ENCODE data around the gene TPR. TPM values are rescaled to one million over a fixed set of nuclear protein-coding genes. Genes with fewer than 3 reads are reported as not detected.

TPR gene
- total RNA-seq, 2 donors from 2014 or later: 68.1 to 87.0 TPM

DNA sequence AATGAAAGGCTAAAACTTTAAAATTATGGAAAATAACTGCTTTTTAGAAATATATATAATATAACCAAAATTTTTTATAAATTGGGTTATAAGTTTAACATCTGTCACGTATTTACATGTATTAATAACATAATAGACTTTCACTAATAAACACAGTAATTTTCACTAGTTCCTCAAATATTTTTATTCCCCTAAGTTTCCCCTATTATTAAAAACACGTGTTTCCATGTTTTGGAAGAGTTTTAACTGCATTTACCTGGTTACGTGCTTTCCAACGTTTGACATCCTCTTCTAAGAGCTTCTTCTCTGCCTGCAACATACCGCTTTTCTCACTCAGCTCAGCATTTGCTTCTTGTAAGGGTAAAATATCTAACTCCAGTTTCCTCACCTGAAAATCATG, 34.3 kb downstream of the TPR start:
- H3K4me3 ChIP-seq: no peak overlapping the region
- peaks cover 17% of the 10 kb centered on the region for H3K36me3 ChIP-seq
- no peak overlapping the region for H3K27ac ChIP-seq
- TF ChIP-seq, protein P1, sequence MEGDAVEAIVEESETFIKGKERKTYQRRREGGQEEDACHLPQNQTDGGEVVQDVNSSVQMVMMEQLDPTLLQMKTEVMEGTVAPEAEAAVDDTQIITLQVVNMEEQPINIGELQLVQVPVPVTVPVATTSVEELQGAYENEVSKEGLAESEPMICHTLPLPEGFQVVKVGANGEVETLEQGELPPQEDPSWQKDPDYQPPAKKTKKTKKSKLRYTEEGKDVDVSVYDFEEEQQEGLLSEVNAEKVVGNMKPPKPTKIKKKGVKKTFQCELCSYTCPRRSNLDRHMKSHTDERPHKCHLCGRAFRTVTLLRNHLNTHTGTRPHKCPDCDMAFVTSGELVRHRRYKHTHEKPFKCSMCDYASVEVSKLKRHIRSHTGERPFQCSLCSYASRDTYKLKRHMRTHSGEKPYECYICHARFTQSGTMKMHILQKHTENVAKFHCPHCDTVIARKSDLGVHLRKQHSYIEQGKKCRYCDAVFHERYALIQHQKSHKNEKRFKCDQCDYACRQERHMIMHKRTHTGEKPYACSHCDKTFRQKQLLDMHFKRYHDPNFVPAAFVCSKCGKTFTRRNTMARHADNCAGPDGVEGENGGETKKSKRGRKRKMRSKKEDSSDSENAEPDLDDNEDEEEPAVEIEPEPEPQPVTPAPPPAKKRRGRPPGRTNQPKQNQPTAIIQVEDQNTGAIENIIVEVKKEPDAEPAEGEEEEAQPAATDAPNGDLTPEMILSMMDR (IDR thresholded peaks at IDR 0.05): no peak
- no peaks in the 10 kb centered on the region for H3K27me3 ChIP-seq
- H3K4me1 ChIP-seq: no peaks in the 10 kb centered on the region
- H3K9ac ChIP-seq (ENCODE audit: low read depth in 2 of 2, low read length in 2 of 2): no peak overlapping the region
- intact Hi-C loops (cut with DNase I): no loop called here
- DNase-seq: no peak
- no peaks in the 10 kb centered on the region for H3K9me3 ChIP-seq

DNA sequence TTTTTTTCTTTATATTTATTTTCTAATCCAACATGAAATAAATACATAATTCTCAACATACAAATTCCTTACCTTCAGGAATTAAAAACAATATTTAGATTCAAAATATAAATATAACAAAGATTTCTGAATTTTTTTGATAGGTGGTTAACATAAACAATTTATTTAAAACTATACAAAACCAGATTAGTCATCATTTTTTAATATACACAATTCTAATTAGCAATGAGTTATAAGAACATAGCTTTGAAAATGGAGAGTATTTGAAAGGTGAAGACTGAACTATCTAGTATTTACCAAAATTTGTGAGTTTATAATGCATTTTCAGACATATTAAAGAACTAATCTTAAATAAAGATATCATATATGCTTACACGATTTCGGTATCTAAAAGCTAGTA, 37.5 kb downstream of the TPR start:
- no peak for DNase-seq
- H3K9ac ChIP-seq (ENCODE audit: low read depth in 2 of 2, low read length in 2 of 2): no peak overlapping the region
- no peaks in the 10 kb centered on the region for H3K27me3 ChIP-seq
- H3K36me3 ChIP-seq: peaks cover 17% of the 10 kb centered on the region
- TF ChIP-seq, protein P1 (IDR thresholded peaks at IDR 0.05): no peak
- H3K9me3 ChIP-seq: no peaks in the 10 kb centered on the region
- intact Hi-C loops (cut with DNase I): no loop called here
- H3K4me3 ChIP-seq: no peak overlapping the region
- H3K27ac ChIP-seq: no peak overlapping the region
- no peaks in the 10 kb centered on the region for H3K4me1 ChIP-seq

DNA sequence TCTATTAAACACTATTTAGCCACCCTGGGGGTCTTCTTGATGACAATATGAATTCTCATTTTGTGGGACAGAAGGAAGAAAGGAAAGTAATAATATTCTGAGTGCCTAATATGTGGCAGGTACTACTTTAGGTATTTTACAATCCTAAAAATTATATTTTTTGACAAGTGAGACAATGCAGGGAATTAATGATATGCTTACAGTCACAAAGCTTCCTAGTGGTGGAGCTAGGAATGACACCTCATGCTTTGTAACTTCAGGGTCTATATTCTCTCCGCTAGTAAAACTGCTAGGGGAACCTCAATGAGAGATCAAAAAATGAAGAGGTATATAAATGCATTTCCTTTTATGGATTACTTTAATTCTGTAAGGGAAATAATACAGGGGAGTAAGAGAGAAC, 44.3 kb downstream of the TPR start:
- no peak overlapping the region for H3K9ac ChIP-seq (ENCODE audit: low read depth in 2 of 2, low read length in 2 of 2)
- intact Hi-C loops (cut with DNase I): no loop called here

DNA sequence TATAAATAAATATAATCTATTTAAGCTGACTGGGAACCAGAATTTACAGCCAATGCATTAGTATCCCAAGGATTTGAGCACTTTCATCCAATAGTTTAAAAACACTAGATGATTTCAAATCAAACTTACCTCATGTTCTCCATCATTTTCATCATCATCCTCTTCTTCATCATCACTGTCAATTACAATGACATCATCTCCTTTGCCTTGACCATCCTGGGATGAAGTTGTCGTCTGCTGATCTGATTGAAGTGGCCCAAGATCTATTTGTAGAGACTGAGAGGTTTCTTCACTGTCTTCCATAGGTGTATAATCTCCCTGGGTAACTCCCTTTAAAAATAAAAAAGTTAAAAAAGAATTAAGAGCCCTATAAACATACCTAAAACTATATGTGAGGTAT, 47.7 kb downstream of the TPR start:
- TF ChIP-seq, protein P1 (IDR thresholded peaks at IDR 0.05): no peak
- H3K27ac ChIP-seq: no peak overlapping the region
- no peak overlapping the region for H3K4me3 ChIP-seq
- H3K27me3 ChIP-seq: no peaks in the 10 kb centered on the region
- no peaks in the 10 kb centered on the region for H3K9me3 ChIP-seq
- H3K9ac ChIP-seq (ENCODE audit: low read depth in 2 of 2, low read length in 2 of 2): no peak overlapping the region
- H3K4me1 ChIP-seq: no peaks in the 10 kb centered on the region
- intact Hi-C loops (cut with DNase I): no loop called here
- peaks cover 11% of the 10 kb centered on the region for H3K36me3 ChIP-seq
- no peak for DNase-seq

More for the DNA sequence above, 44.3 kb downstream of the TPR start:
- Histone ChIP-seq H3K27ac (no peak overlapping the region), H3K4me1 (no peaks in the 10 kb centered on the region), H3K4me3 (no peak overlapping the region), H3K9me3 (no peaks in the 10 kb centered on the region), H3K27me3 (no peaks in the 10 kb centered on the region), H3K36me3 (peaks cover 17% of the 10 kb centered on the region)
- DNase-seq: no peak
- TF ChIP-seq, protein P1 (IDR thresholded peaks at IDR 0.05): no peak

DNA sequence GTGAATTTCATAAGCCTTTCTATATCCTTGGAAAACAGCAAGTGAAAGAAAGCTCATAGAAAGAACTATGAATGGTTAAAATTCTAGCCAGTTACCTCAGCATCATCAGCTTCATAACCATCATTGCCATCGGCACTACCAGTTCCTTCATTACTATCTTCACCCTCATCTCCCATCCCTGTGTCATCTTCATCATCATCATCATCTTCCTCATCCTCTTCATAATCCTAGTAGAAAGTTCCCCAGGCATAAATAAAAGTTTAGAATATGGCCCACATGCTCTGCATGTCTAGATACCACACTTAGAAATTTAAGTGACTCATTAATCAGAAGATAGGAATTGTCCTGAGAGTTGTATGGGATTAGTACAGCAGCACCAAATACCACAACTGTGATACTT, 49.0 kb downstream of the TPR start:
- Histone ChIP-seq H3K27ac (no peak overlapping the region), H3K4me1 (no peaks in the 10 kb centered on the region), H3K9ac (ENCODE audit: low read depth in 2 of 2, low read length in 2 of 2) (no peak overlapping the region), H3K36me3 (peaks cover 7% of the 10 kb centered on the region), H3K4me3 (no peak overlapping the region), H3K9me3 (no peaks in the 10 kb centered on the region), H3K27me3 (no peaks in the 10 kb centered on the region)
- intact Hi-C loops (cut with DNase I): no loop called here
- TF ChIP-seq, protein P1 (IDR thresholded peaks at IDR 0.05): no peak
- DNase-seq: no peak

DNA sequence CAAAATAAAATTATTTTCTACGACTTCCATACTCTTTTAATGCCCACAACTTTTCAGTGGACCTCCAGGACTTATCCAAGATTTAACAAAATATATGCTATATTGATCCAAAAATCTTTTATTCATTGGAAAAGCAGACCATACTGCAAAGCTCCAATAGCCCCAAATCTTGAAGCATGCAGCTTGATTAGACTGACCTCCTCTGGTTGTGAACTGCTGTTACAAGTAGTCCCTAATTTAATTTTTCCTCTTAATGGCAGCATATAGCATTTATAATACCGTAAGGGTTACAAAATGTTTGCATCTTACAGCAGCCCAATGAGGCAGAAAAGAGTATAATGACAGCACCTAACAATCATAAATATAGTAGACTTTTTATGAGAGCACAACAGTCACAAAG, 49.8 kb downstream of the TPR start:
- no peak overlapping the region for H3K4me3 ChIP-seq
- DNase-seq: no peak
- no peaks in the 10 kb centered on the region for H3K9me3 ChIP-seq
- H3K27ac ChIP-seq: no peak overlapping the region
- no peak overlapping the region for H3K9ac ChIP-seq (ENCODE audit: low read depth in 2 of 2, low read length in 2 of 2)
- intact Hi-C loops (cut with DNase I): no loop called here
- H3K27me3 ChIP-seq: no peaks in the 10 kb centered on the region
- H3K36me3 ChIP-seq: peaks cover 6% of the 10 kb centered on the region
- TF ChIP-seq, protein P1 (IDR thresholded peaks at IDR 0.05): no peak
- H3K4me1 ChIP-seq: no peaks in the 10 kb centered on the region

All from colonic mucosa (tissue), 4 donors.